K562 (cell line): ENCODE measurements around the gene ARHGEF4. TPM values are rescaled to one million over a fixed set of nuclear protein-coding genes. Genes with fewer than 3 reads are reported as not detected.

Source experiments
- ATAC-seq: fragments of 200-7000 bp; cut with Tn5 transposase; 3 replicates; pipeline ENCODE4 v1.9.1; 2020; ENCODE audit warnings: moderate library complexity
- BruUV-seq: library from RNA; stranded (reverse); fragments of 400-500 nt; replicated peaks from 2 replicates; lab custom pipeline; 2021; lab: Mats Ljungman, UMichigan
- CTCF ChIA-PET: fragments of 300-600 bp; formaldehyde crosslinking; extraction: SDS; loops from one replicate; lab custom pipeline; 2021; ENCODE audit warnings: low intra/inter-chr PET ratio; lab: Yijun Ruan, JAX
- POLR2A ChIA-PET: fragments of 300-600, 350-650 bp; sonication (Branson Sonifier 250); formaldehyde crosslinking; extraction: SDS; loops from one replicate; lab custom pipeline; 2021; ENCODE audit warnings: antibody characterized with exemption, inconsistent platforms; lab: Yijun Ruan, JAX
- DNase-seq, 4 experiments: peaks; one replicate each; pipeline versions ENCODE4 v3.0.0 to v3.0.0-alpha.2; 2011 to 2018; ENCODE audit warnings: low spot score in 3 of 4, mixed read lengths in 3 of 4; ENCODE audit errors: extremely low read depth in 1 of 4
- FAIRE-seq: peaks from 2 replicates; lab custom pipeline; 2011; peaks lifted over from hg19 to GRCh38; lab: Jason Lieb, UNC
- H2AFZ ChIP-seq: 2 replicates; pipeline ENCODE4 v1.6.0; 2011; ENCODE audit warnings: low read depth, low read length, control low read depth, inconsistent platforms
- H3K27ac ChIP-seq: fragments of 200-600 bp; 3 replicates; pipeline ENCODE4 v1.8.0; 2011; ENCODE audit warnings: low read depth, mild to moderate bottlenecking, control low read depth, inconsistent platforms, low read length, moderate library complexity, mixed read lengths; ENCODE audit errors: extremely low read depth
- H3K27me3 ChIP-seq, 2 experiments: fragments of 300-600 bp in 1 of 2; 2 replicates in 1 of 2; 3 replicates in 1 of 2; pipeline versions ENCODE4 v1.6.0 to v1.8.0; 2011; ENCODE audit warnings: inconsistent platforms in 2 of 2, low read length in 2 of 2, mild to moderate bottlenecking in 1 of 2, mixed read lengths in 1 of 2, moderate library complexity in 1 of 2; ENCODE audit not compliant: control insufficient read depth in 2 of 2, insufficient read depth in 2 of 2
- H3K36me3 ChIP-seq: fragments of 300-600 bp; 3 replicates; pipeline ENCODE4 v1.8.0; 2011; ENCODE audit warnings: mild to moderate bottlenecking, low read length, inconsistent platforms; ENCODE audit not compliant: control insufficient read depth, insufficient read depth
- H3K4me1 ChIP-seq, 2 experiments: fragments of 200-600 bp in 1 of 2; replicated peaks in 1 of 2; 2 replicates in 1 of 2; 3 replicates in 1 of 2; pipeline versions ENCODE4 v1.5.1 to v1.8.0; 2011; ENCODE audit warnings: inconsistent platforms in 2 of 2, low read length in 2 of 2, mild to moderate bottlenecking in 1 of 2, mixed read lengths in 1 of 2, moderate library complexity in 1 of 2; ENCODE audit not compliant: control insufficient read depth in 2 of 2, insufficient read depth in 2 of 2
- H3K4me2 ChIP-seq: 2 replicates; pipeline ENCODE4 v1.6.1; 2011; ENCODE audit warnings: low read length, control low read depth, inconsistent platforms, mixed read lengths; ENCODE audit not compliant: insufficient read depth
- H3K4me3 ChIP-seq: fragments of 200-600 bp; sonication (generic), shearing (Covaris generic); 2 replicates; pipeline ENCODE4 v1.5.1; 2016; ENCODE audit warnings: control low read depth, inconsistent platforms
- H3K79me2 ChIP-seq: fragments of 200-600 bp; 3 replicates; pipeline ENCODE4 v1.8.0; 2011; ENCODE audit warnings: low read length, inconsistent platforms; ENCODE audit not compliant: control insufficient read depth, insufficient read depth
- H3K9ac ChIP-seq, 2 experiments: 2 replicates each; pipeline versions ENCODE4 v1.6.0 to v1.6.1; 2011; ENCODE audit warnings: low read depth in 2 of 2, low read length in 2 of 2, control low read depth in 1 of 2, inconsistent platforms in 1 of 2, mild to moderate bottlenecking in 1 of 2, mixed read lengths in 1 of 2; ENCODE audit not compliant: insufficient read depth in 1 of 2
- H3K9me1 ChIP-seq: one replicate; pipeline ENCODE4 v1.6.0; 2011; ENCODE audit warnings: inconsistent platforms, mild to moderate bottlenecking, low read length, moderate library complexity; ENCODE audit not compliant: control insufficient read depth, insufficient read depth
- H3K9me3 ChIP-seq: replicated peaks from 2 replicates; pipeline ENCODE4 v1.5.1; 2011; ENCODE audit warnings: low read depth, low read length, inconsistent platforms; ENCODE audit not compliant: control insufficient read depth, insufficient read depth
- H4K20me1 ChIP-seq: replicated peaks from 2 replicates; pipeline ENCODE4 v1.6.1; 2011; ENCODE audit warnings: low read length, inconsistent platforms, mixed read lengths; ENCODE audit not compliant: control insufficient read depth, insufficient read depth
- ELF1 ChIP-seq: fragments of 200-800 bp; sonication (Bioruptor generic); IDR thresholded peaks from 2 replicates; pipeline ENCODE4 v1.6.1; 2016; ENCODE audit warnings: missing genetic modification characterization, missing compliant biosample characterization
- EWSR1 ChIP-seq: fragments of 450-650 bp; IDR thresholded peaks from 2 replicates; pipeline ENCODE4 v1.6.1; 2018; ENCODE audit warnings: borderline replicate concordance, mild to moderate bottlenecking, low read depth, moderate library complexity; ENCODE audit not compliant: partially characterized antibody
- FIP1L1 ChIP-seq: fragments of 200-400 bp; formaldehyde crosslinking; IDR thresholded peaks from 2 replicates; pipeline ENCODE4 v1.6.1; 2018; ENCODE audit warnings: mild to moderate bottlenecking, low read depth, low read length; ENCODE audit not compliant: poor library complexity, severe bottlenecking
- HNRNPH1 ChIP-seq: fragments of 200-400 bp; formaldehyde crosslinking; optimal IDR thresholded peaks from 2 replicates; pipeline ENCODE3; 2017; ENCODE audit warnings: low read depth, mild to moderate bottlenecking, low read length, moderate library complexity
- HSF4 ChIP-seq: fragments of 250-450 bp; sonication (Bioruptor Pico); IDR thresholded peaks from 2 replicates; pipeline ENCODE4 v2.1.2; 2022; ENCODE audit warnings: mild to moderate bottlenecking, moderate library complexity, borderline replicate concordance
- NR2F6 ChIP-seq: fragments of 450-650 bp; formaldehyde crosslinking; IDR thresholded peaks from 2 replicates; pipeline ENCODE4 v1.4.0; 2020; ENCODE audit warnings: mild to moderate bottlenecking
- PRPF4 ChIP-seq: fragments of 200-400 bp; formaldehyde crosslinking; IDR thresholded peaks from one replicate; pipeline ENCODE4 v1.6.1; 2017; ENCODE audit warnings: low read length, low read depth, mild to moderate bottlenecking; ENCODE audit not compliant: insufficient read depth, poor library complexity, severe bottlenecking
- TCF7 ChIP-seq: sonication (generic); IDR thresholded peaks from 2 replicates; pipeline ENCODE4 v1.6.1; 2016; ENCODE audit warnings: antibody characterized with exemption, borderline replicate concordance
- ZNF778 ChIP-seq: fragments of 450-650 bp; formaldehyde crosslinking; IDR thresholded peaks from 2 replicates; pipeline ENCODE4 v1.4.0; 2020; ENCODE audit warnings: mild to moderate bottlenecking, moderate library complexity
- WGBS: fragments of 100-300 bp; shearing (Covaris generic); methylation state at CpG from one replicate; pipeline ENCODE4 v1.1.6; 2016; ENCODE audit warnings: low coverage, mixed read lengths; ENCODE audit not compliant: insufficient coverage; ENCODE audit errors: missing lambda C conversion rate; 5-methylcytosine and 5-hydroxymethylcytosine counted together
- in situ Hi-C: fragments of 300-500 bp; cut with MboI; formaldehyde crosslinking; loops from 4 replicates; pipeline ENCODE4 v1.15.0; 2018; ENCODE audit warnings: inconsistent platforms, mixed read lengths
- intact Hi-C: fragments of 100-400 bp; cut with micrococcal nuclease; formaldehyde crosslinking; loops from 2 replicates; pipeline ENCODE4 v1.14.2; 2022
- polyA plus RNA-seq, 8 experiments: library from polyadenylated mRNA; depleted of rRNA in 4 of 8; stranded (reverse) in 5 of 8; unstranded in 3 of 8; fragments of >200 nt; fragmentation: Nextera tagmentation in 2 of 8; fragmentation: Illumina TruSeq in 1 of 8; extraction: Ambion mirVana in 2 of 8; extraction: Trizol in 1 of 8; gene quantifications; 2 replicates each; pipeline versions ENCODE4 v1.2.1 to v1.2.3, GENCODE V29; 2011 to 2014; ENCODE audit warnings: inconsistent platforms in 1 of 8, missing spikeins in 1 of 8
- total RNA-seq, 7 experiments: library from RNA; depleted of rRNA in 6 of 7; stranded (reverse); fragments of >200 nt in 6 of 7; fragmentation: Illumina TruSeq in 2 of 7; extraction: Trizol in 2 of 7; gene quantifications; 2 replicates each; pipeline versions ENCODE4 v1.2.1 to v1.2.3, GENCODE V29; 2011 to 2021; ENCODE audit warnings: low replicate concordance in 1 of 7
- TF ChIP-seq, protein P1 (sequence below): fragments of 250-450 bp; sonication (Bioruptor Pico); IDR thresholded peaks from 2 replicates; pipeline ENCODE4 v1.6.1; 2021; ENCODE audit warnings: mild to moderate bottlenecking

The ARHGEF4 gene
- total and polyA plus RNA-seq, 9 of the 15 experiments (the other 6 are each of a cell fraction or from before 2014, with no cell fraction given): not detected

DNA sequence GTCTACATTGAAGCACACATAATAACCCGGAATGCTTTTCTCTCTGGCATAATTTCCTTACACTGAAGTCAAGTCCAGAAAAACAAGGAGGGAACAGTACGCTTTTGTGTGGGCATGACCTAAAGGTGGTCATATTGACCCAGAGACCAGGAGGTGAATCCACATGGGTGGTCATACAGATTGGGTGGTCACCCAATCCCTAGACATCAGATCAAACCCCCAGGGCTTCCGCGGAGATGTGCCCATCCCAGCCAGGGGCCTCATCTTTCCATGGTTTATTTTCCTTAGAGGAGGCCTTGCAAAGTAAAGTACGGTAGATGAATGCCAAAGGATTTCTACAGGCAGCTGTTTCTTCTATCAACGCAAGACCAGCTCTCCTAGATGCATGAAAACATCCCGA is 217.8 kb downstream of the ARHGEF4 start:
- Histone ChIP-seq H3K9ac (no peak overlapping the region), H3K36me3 (peaks cover 92% of the 10 kb centered on the region), H3K4me2 (no peak overlapping the region), H3K27ac (no peak overlapping the region), H3K79me2 (peaks cover 37% of the 10 kb centered on the region), H4K20me1 (peaks cover 20% of the 10 kb centered on the region; the same call in 1 of the 2 replicates), H3K27me3 (no peaks in the 10 kb centered on the region), H3K4me3 (no peak overlapping the region), H3K9me1 (no peaks in the 10 kb centered on the region), H2AFZ (no peak overlapping the region), H3K9me3 (no peaks in the 10 kb centered on the region), H3K4me1 (no peaks in the 10 kb centered on the region; a peak in 1 of 5 replicates)
- no peak for TF ChIP-seq FIP1L1
- no peak for TF ChIP-seq ELF1
- no peak for TF ChIP-seq EWSR1
- TF ChIP-seq, protein P1, sequence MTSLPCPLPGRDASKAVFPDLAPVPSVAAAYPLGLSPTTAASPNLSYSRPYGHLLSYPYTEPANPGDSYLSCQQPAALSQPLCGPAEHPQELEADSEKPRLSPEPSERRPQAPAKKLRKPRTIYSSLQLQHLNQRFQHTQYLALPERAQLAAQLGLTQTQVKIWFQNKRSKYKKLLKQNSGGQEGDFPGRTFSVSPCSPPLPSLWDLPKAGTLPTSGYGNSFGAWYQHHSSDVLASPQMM (CRISPR knock-in tag): no peak
- no peak for TF ChIP-seq ZNF778
- no peak for TF ChIP-seq PRPF4
- no peak for TF ChIP-seq HSF4 (CRISPR knock-in tag)
- TF ChIP-seq NR2F6 (CRISPR knock-in tag): no peak
- TF ChIP-seq TCF7: no peak
- TF ChIP-seq HNRNPH1: no peak
- no TSS peak for BruUV-seq
- WGBS: 97% methylated on average over 7 of the region's 7 CpGs
- intact Hi-C loops (no loop called here), in situ Hi-C loops (no loop called here)
- CTCF ChIA-PET: no interaction called here
- no peak for DNase-seq
- POLR2A ChIA-PET: interaction anchor here (0.7 kb wide), 1 partner anchor 13 kb away, joined by 3 read pairs; no protein-coding TSS in a partner anchor
- ATAC-seq: no peak
- FAIRE-seq: no peak
